K562 (cell line): ENCODE results near the gene DOK3. TPM values are rescaled to one million over a fixed set of nuclear protein-coding genes. Genes with fewer than 3 reads are reported as not detected.

Source experiments
- ATAC-seq: fragments of 200-7000 bp; cut with Tn5 transposase; 3 replicates; pipeline ENCODE4 v1.9.1; 2020; ENCODE audit warnings: moderate library complexity
- BruUV-seq: library from RNA; stranded (reverse); fragments of 400-500 nt; replicated peaks from 2 replicates; lab custom pipeline; 2021; lab: Mats Ljungman, UMichigan
- CTCF ChIA-PET: fragments of 300-600 bp; formaldehyde crosslinking; extraction: SDS; loops from one replicate; lab custom pipeline; 2021; ENCODE audit warnings: low intra/inter-chr PET ratio; lab: Yijun Ruan, JAX
- POLR2A ChIA-PET: fragments of 300-600, 350-650 bp; sonication (Branson Sonifier 250); formaldehyde crosslinking; extraction: SDS; loops from one replicate; lab custom pipeline; 2021; ENCODE audit warnings: antibody characterized with exemption, inconsistent platforms; lab: Yijun Ruan, JAX
- DNase-seq, 4 experiments: peaks; one replicate each; pipeline versions ENCODE4 v3.0.0 to v3.0.0-alpha.2; 2011 to 2018; ENCODE audit warnings: low spot score in 3 of 4, mixed read lengths in 3 of 4; ENCODE audit errors: extremely low read depth in 1 of 4
- FAIRE-seq: peaks from 2 replicates; lab custom pipeline; 2011; peaks lifted over from hg19 to GRCh38; lab: Jason Lieb, UNC
- H2AFZ ChIP-seq: 2 replicates; pipeline ENCODE4 v1.6.0; 2011; ENCODE audit warnings: low read depth, low read length, control low read depth, inconsistent platforms
- H3K27ac ChIP-seq: fragments of 200-600 bp; 3 replicates; pipeline ENCODE4 v1.8.0; 2011; ENCODE audit warnings: low read depth, mild to moderate bottlenecking, control low read depth, inconsistent platforms, low read length, moderate library complexity, mixed read lengths; ENCODE audit errors: extremely low read depth
- H3K27me3 ChIP-seq, 2 experiments: fragments of 300-600 bp in 1 of 2; 2 replicates in 1 of 2; 3 replicates in 1 of 2; pipeline versions ENCODE4 v1.6.0 to v1.8.0; 2011; ENCODE audit warnings: inconsistent platforms in 2 of 2, low read length in 2 of 2, mild to moderate bottlenecking in 1 of 2, mixed read lengths in 1 of 2, moderate library complexity in 1 of 2; ENCODE audit not compliant: control insufficient read depth in 2 of 2, insufficient read depth in 2 of 2
- H3K36me3 ChIP-seq: fragments of 300-600 bp; 3 replicates; pipeline ENCODE4 v1.8.0; 2011; ENCODE audit warnings: mild to moderate bottlenecking, low read length, inconsistent platforms; ENCODE audit not compliant: control insufficient read depth, insufficient read depth
- H3K4me1 ChIP-seq, 2 experiments: fragments of 200-600 bp in 1 of 2; replicated peaks in 1 of 2; 2 replicates in 1 of 2; 3 replicates in 1 of 2; pipeline versions ENCODE4 v1.5.1 to v1.8.0; 2011; ENCODE audit warnings: inconsistent platforms in 2 of 2, low read length in 2 of 2, mild to moderate bottlenecking in 1 of 2, mixed read lengths in 1 of 2, moderate library complexity in 1 of 2; ENCODE audit not compliant: control insufficient read depth in 2 of 2, insufficient read depth in 2 of 2
- H3K4me2 ChIP-seq: 2 replicates; pipeline ENCODE4 v1.6.1; 2011; ENCODE audit warnings: low read length, control low read depth, inconsistent platforms, mixed read lengths; ENCODE audit not compliant: insufficient read depth
- H3K4me3 ChIP-seq: fragments of 200-600 bp; sonication (generic), shearing (Covaris generic); 2 replicates; pipeline ENCODE4 v1.5.1; 2016; ENCODE audit warnings: control low read depth, inconsistent platforms
- H3K79me2 ChIP-seq: fragments of 200-600 bp; 3 replicates; pipeline ENCODE4 v1.8.0; 2011; ENCODE audit warnings: low read length, inconsistent platforms; ENCODE audit not compliant: control insufficient read depth, insufficient read depth
- H3K9ac ChIP-seq, 2 experiments: 2 replicates each; pipeline versions ENCODE4 v1.6.0 to v1.6.1; 2011; ENCODE audit warnings: low read depth in 2 of 2, low read length in 2 of 2, control low read depth in 1 of 2, inconsistent platforms in 1 of 2, mild to moderate bottlenecking in 1 of 2, mixed read lengths in 1 of 2; ENCODE audit not compliant: insufficient read depth in 1 of 2
- H3K9me1 ChIP-seq: one replicate; pipeline ENCODE4 v1.6.0; 2011; ENCODE audit warnings: inconsistent platforms, mild to moderate bottlenecking, low read length, moderate library complexity; ENCODE audit not compliant: control insufficient read depth, insufficient read depth
- H3K9me3 ChIP-seq: replicated peaks from 2 replicates; pipeline ENCODE4 v1.5.1; 2011; ENCODE audit warnings: low read depth, low read length, inconsistent platforms; ENCODE audit not compliant: control insufficient read depth, insufficient read depth
- H4K20me1 ChIP-seq: replicated peaks from 2 replicates; pipeline ENCODE4 v1.6.1; 2011; ENCODE audit warnings: low read length, inconsistent platforms, mixed read lengths; ENCODE audit not compliant: control insufficient read depth, insufficient read depth
- BHLHE40 ChIP-seq: IDR thresholded peaks from 2 replicates; pipeline ENCODE4 v1.6.1; 2011; ENCODE audit warnings: low read length, improper control_type of control experiment
- DPF2 ChIP-seq: fragments of 450-650 bp; IDR thresholded peaks from 2 replicates; pipeline ENCODE4 v1.6.1; 2016
- HEY1 ChIP-seq: fragments of 250-450 bp; sonication (Bioruptor Pico); IDR thresholded peaks from 2 replicates; pipeline ENCODE4 v1.5.0; 2020; ENCODE audit warnings: mild to moderate bottlenecking, moderate library complexity, borderline replicate concordance
- MXI1 ChIP-seq: IDR thresholded peaks from 2 replicates; pipeline ENCODE4 v1.6.1; 2011; ENCODE audit warnings: low read depth, mild to moderate bottlenecking, improper control_type of control experiment, low read length
- SNIP1 ChIP-seq: fragments of 450-650 bp; IDR thresholded peaks from 2 replicates; pipeline ENCODE4 v1.7.1; 2017; ENCODE audit warnings: low read depth, mild to moderate bottlenecking
- SREBF2 ChIP-seq: sonication (generic); formaldehyde crosslinking; IDR thresholded peaks from 2 replicates; pipeline ENCODE4 v1.4.0; 2020; ENCODE audit warnings: mild to moderate bottlenecking, missing genetic modification reagents
- TGIF2 ChIP-seq: sonication (generic); formaldehyde crosslinking; IDR thresholded peaks from 2 replicates; pipeline ENCODE4 v1.8.1; 2022; ENCODE audit warnings: mild to moderate bottlenecking, missing genetic modification reagents, moderate library complexity
- ZNF184 ChIP-seq: sonication (generic); formaldehyde crosslinking; IDR thresholded peaks from 2 replicates; pipeline ENCODE4 v1.5.0; 2020; ENCODE audit warnings: missing genetic modification reagents
- ZNF696 ChIP-seq: fragments of 250-450 bp; sonication (Bioruptor Pico); conservative IDR thresholded peaks from 2 replicates; pipeline ENCODE4 v1.4.0; 2020; ENCODE audit warnings: mild to moderate bottlenecking, moderate library complexity
- ZNF707 ChIP-seq: fragments of 250-450 bp; sonication (Bioruptor Pico); conservative IDR thresholded peaks from 2 replicates; pipeline ENCODE4 v1.8.0; 2022; ENCODE audit warnings: inconsistent platforms, mild to moderate bottlenecking, moderate library complexity
- WGBS: fragments of 100-300 bp; shearing (Covaris generic); methylation state at CpG from one replicate; pipeline ENCODE4 v1.1.6; 2016; ENCODE audit warnings: low coverage, mixed read lengths; ENCODE audit not compliant: insufficient coverage; ENCODE audit errors: missing lambda C conversion rate; 5-methylcytosine and 5-hydroxymethylcytosine counted together
- in situ Hi-C: fragments of 300-500 bp; cut with MboI; formaldehyde crosslinking; loops from 4 replicates; pipeline ENCODE4 v1.15.0; 2018; ENCODE audit warnings: inconsistent platforms, mixed read lengths
- intact Hi-C: fragments of 100-400 bp; cut with micrococcal nuclease; formaldehyde crosslinking; loops from 2 replicates; pipeline ENCODE4 v1.14.2; 2022
- polyA plus RNA-seq, 8 experiments: library from polyadenylated mRNA; depleted of rRNA in 4 of 8; stranded (reverse) in 5 of 8; unstranded in 3 of 8; fragments of >200 nt; fragmentation: Nextera tagmentation in 2 of 8; fragmentation: Illumina TruSeq in 1 of 8; extraction: Ambion mirVana in 2 of 8; extraction: Trizol in 1 of 8; gene quantifications; 2 replicates each; pipeline versions ENCODE4 v1.2.1 to v1.2.3, GENCODE V29; 2011 to 2014; ENCODE audit warnings: inconsistent platforms in 1 of 8, missing spikeins in 1 of 8
- total RNA-seq, 7 experiments: library from RNA; depleted of rRNA in 6 of 7; stranded (reverse); fragments of >200 nt in 6 of 7; fragmentation: Illumina TruSeq in 2 of 7; extraction: Trizol in 2 of 7; gene quantifications; 2 replicates each; pipeline versions ENCODE4 v1.2.1 to v1.2.3, GENCODE V29; 2011 to 2021; ENCODE audit warnings: low replicate concordance in 1 of 7
- TF ChIP-seq, protein P1 (sequence below): sonication (generic); formaldehyde crosslinking; IDR thresholded peaks from 2 replicates; pipeline ENCODE4 v1.8.0; 2022; ENCODE audit warnings: missing genetic modification reagents, mild to moderate bottlenecking, moderate library complexity, borderline replicate concordance

Gene DOK3
- total and polyA plus RNA-seq, 9 of the 15 experiments (the other 6 are each of a cell fraction or from before 2014, with no cell fraction given), result 1.3 to 23.0 (median 8.0) TPM

GRCh38 chr5:177527595-177527994, 18.0 kb upstream of the DOK3 start:
- POLR2A ChIA-PET, result interaction anchor here (1.2 to 4.9 kb wide), 2 partner anchors 17 to 21 kb away, joined by 3 to 28 read pairs; no protein-coding TSS in a partner anchor
- peaks cover 3% of the 10 kb centered on the region for H3K9me1 ChIP-seq
- H3K79me2 ChIP-seq, result no peaks in the 10 kb centered on the region
- H3K4me3 ChIP-seq, result no peak overlapping the region
- peaks cover 17% of the 10 kb centered on the region for H4K20me1 ChIP-seq
- no peaks in the 10 kb centered on the region for H3K27me3 ChIP-seq
- in situ Hi-C loops, result no loop called here
- no peak overlapping the region for H3K4me2 ChIP-seq
- no TSS peak for BruUV-seq
- TF ChIP-seq SREBF2 (CRISPR knock-in tag), result no peak
- TF ChIP-seq, all 486 proteins: peak for 0
- Histone ChIP-seq H3K9ac (no peak overlapping the region), H3K36me3 (peaks cover 91% of the 10 kb centered on the region), H3K9me3 (no peaks in the 10 kb centered on the region), H3K4me1 (peaks cover 24 to 42% of the 10 kb centered on the region in 2 experiments), H2AFZ (no peak overlapping the region), H3K27ac (no peak overlapping the region)
- FAIRE-seq, result no peak
- CTCF ChIA-PET, result no interaction called here
- ATAC-seq, result no peak
- no peak for DNase-seq
- WGBS, result 92% methylated on average over 8 of the region's 8 CpGs
- intact Hi-C loops, result no loop called here

DNA sequence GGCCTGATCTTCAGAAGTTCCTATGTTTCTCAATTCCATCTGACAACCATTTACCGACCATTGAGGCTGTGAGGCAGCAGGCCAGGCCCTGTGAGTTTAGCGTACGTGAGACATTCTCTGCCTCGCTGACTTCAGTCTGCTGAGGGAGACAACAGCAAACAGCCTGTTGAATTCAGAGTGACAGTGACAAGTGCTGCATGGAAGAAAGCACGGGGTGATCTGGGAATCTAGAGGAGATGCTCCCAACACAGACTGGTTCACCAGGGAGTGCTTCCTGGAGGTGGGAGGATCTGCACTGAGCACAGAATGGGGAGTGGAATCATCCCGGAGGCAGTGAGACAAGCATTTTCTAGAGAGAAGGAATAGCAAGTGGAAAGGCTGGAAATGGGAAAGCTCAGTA, 17.2 kb upstream of the DOK3 start:
- H3K4me2 ChIP-seq, result no peak overlapping the region
- H3K9me1 ChIP-seq, result peaks cover 3% of the 10 kb centered on the region
- no peak overlapping the region for H3K4me3 ChIP-seq
- ChIA-PET CTCF (no interaction called here), POLR2A (no interaction called here)
- H3K27me3 ChIP-seq, result no peaks in the 10 kb centered on the region
- H3K36me3 ChIP-seq, result peaks cover 87% of the 10 kb centered on the region
- WGBS, result 88% methylated on average over 6 of the region's 6 CpGs
- no peak overlapping the region for H3K27ac ChIP-seq
- FAIRE-seq (no peak), DNase-seq (no peak), ATAC-seq (no peak)
- H4K20me1 ChIP-seq, result peaks cover 17% of the 10 kb centered on the region
- no peaks in the 10 kb centered on the region for H3K79me2 ChIP-seq
- H2AFZ ChIP-seq, result no peak overlapping the region
- intact Hi-C loops (no loop called here), in situ Hi-C loops (no loop called here)
- H3K4me1 ChIP-seq, result peaks cover 24 to 42% of the 10 kb centered on the region in 2 experiments
- TF ChIP-seq HEY1 (CRISPR knock-in tag), result no peak
- TF ChIP-seq TGIF2, result no peak
- no peak for TF ChIP-seq ZNF707
- TF ChIP-seq ZNF184 (CRISPR knock-in tag), result no peak
- no peak for TF ChIP-seq DPF2
- no peak for TF ChIP-seq BHLHE40
- no peak for TF ChIP-seq MXI1
- TF ChIP-seq SNIP1, result no peak
- TF ChIP-seq, protein P1, sequence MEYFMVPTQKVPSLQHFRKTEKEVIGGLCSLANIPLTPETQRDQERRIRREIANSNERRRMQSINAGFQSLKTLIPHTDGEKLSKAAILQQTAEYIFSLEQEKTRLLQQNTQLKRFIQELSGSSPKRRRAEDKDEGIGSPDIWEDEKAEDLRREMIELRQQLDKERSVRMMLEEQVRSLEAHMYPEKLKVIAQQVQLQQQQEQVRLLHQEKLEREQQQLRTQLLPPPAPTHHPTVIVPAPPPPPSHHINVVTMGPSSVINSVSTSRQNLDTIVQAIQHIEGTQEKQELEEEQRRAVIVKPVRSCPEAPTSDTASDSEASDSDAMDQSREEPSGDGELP (CRISPR knock-in tag), result no peak
- no peak for TF ChIP-seq ZNF696 (CRISPR knock-in tag)
- no TSS peak for BruUV-seq
- H3K9ac ChIP-seq, result no peak overlapping the region
- H3K9me3 ChIP-seq, result no peaks in the 10 kb centered on the region
